ENCODE data around the gene NR2F1-AS1. TPM values are rescaled to one million over a fixed set of nuclear protein-coding genes. Genes with fewer than 3 reads are reported as not detected.

NR2F1-AS1 gene
- total and polyA plus RNA-seq, 9 of the 15 experiments (the other 6 are each of a cell fraction or from before 2014, with no cell fraction given), result not detected

- TF ChIP-seq ZBTB11 (CRISPR knock-in tag; IDR thresholded peaks at IDR 0.05) (no peak), POLR2B (IDR thresholded peaks at IDR 0.05; ENCODE audit: low read depth, partially characterized antibody) (no peak), ETS2 (tag; IDR thresholded peaks at IDR 0.05; ENCODE audit: borderline replicate concordance, poor library complexity, severe bottlenecking) (no peak), ZNF407 (IDR thresholded peaks at IDR 0.05; ENCODE audit: low read depth) (no peak), THAP7 (CRISPR knock-in tag; IDR thresholded peaks at IDR 0.05) (no peak)
These were observed 14.6 kb upstream of the NR2F1-AS1 start (continued) for GRCh38 chr5:93595420-93596147.

Measured in K562 (cell line).